ENCODE results near the gene COL27A1. TPM values are rescaled to one million over a fixed set of nuclear protein-coding genes. Genes with fewer than 3 reads are reported as not detected.

COL27A1 gene
- total RNA-seq, 1 experiment from 2014 or later: 12.0 TPM

DNA sequence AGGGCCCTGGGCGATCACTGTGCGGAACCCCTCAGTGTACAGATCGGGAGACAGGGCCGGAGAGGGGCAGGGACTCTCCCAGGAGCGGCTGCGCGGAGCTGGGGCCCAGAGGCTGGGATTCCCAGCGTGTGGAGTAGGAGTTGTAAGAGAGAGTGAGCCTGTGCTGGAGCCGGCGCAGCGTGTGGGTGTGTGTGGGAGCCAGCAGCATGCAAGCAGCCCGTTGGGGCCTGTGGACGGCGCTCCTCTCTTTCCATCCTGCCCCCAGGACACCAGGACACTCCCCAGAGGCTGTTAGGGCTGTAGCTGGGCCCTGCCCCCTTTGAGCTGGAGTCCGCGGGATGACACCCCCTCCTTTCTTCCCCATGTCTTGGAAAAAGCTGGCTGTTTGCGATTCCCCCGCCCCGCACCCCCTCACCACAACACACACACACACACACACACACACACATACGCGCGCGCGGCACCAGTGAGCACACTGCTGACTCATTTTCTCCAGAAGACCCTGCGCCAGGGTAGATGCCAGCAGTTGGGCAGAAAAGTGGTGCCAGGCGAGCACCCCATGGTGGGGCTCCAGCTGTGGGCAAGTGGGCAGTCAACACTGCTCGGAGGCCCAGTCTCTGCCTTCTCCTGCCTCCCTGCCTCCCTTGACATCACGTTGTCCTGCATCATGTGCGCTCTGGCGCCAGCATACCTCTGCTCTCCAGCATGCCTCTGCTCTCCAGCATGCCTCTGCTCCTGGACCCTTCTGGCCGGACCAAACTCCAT, 1.5 kb downstream of the COL27A1 start:
- Histone ChIP-seq H3K9ac (ENCODE audit: low read length) (peak overlapping the region; percentile 28; the same call in 1 of the 2 replicates), H3K9me2 (ENCODE audit: insufficient read depth) (no peaks in the 10 kb centered on the region), H2AFZ (ENCODE audit: low read depth, low read length, poor library complexity, severe bottlenecking) (no peak overlapping the region), H3K9me3 (ENCODE audit: control insufficient read depth in 1 of 2, insufficient read depth in 1 of 2, low read depth in 1 of 2, low read length in 2 of 2) (no peaks in the 10 kb centered on the region), H3K4me3 (replicated peaks in 1 of 2; ENCODE audit: low read depth in 1 of 2, low read length in 2 of 2) (peak overlapping the region; percentile 54 to 62), H3K4me1 (ENCODE audit: control insufficient read depth in 1 of 2, insufficient read depth in 2 of 2, low read length in 2 of 2) (peaks cover 0 to 12% of the 10 kb centered on the region in 2 experiments; a peak in 3 of 4 replicates), H4K20me1 (ENCODE audit: insufficient read depth) (no peaks in the 10 kb centered on the region), H3K36me3 (ENCODE audit: control insufficient read depth in 1 of 2, insufficient read depth in 2 of 2, low read length in 2 of 2) (no peaks in the 10 kb centered on the region), H3K79me2 (ENCODE audit: insufficient read depth, low read length) (no peaks in the 10 kb centered on the region), H3K27me3 (ENCODE audit: insufficient read depth, low read length) (no peaks in the 10 kb centered on the region), H3K27ac (ENCODE audit: low read depth, low read length) (no peak overlapping the region), H3K4me2 (ENCODE audit: low read length) (peak overlapping the region; percentile 84)
- ATAC-seq: no peak
- no peak for DNase-seq (ENCODE audit: low read depth, low spot score)
- POLR2A ChIA-PET: no interaction called here
- no TSS peak for BruUV-seq (replicated peaks)
- RAD21 ChIA-PET (ENCODE audit: low non-redundant PET in 1 of 2, low total read pairs in 2 of 2, uncharacterized antibody in 2 of 2, unreplicated experiment in 2 of 2): no interaction called here
- CTCF ChIA-PET: no interaction called here
- intact Hi-C loops (cut with micrococcal nuclease): no loop called here
- no peak for TF ChIP-seq ELF1 (IDR thresholded peaks at IDR 0.05; ENCODE audit: borderline replicate concordance, low read depth)
- TF ChIP-seq YY1 (IDR thresholded peaks at IDR 0.05; ENCODE audit: extremely low read depth, insufficient replicate concordance, low read depth, low read length): no peak
- no peak for TF ChIP-seq SRF (IDR thresholded peaks at IDR 0.05; ENCODE audit: low read depth)

- H3K27ac ChIP-seq (ENCODE audit: low read depth, low read length): no peak overlapping the region
- peaks cover 0 to 12% of the 10 kb centered on the region in 2 experiments; a peak in 3 of 4 replicates for H3K4me1 ChIP-seq (ENCODE audit: control insufficient read depth in 1 of 2, insufficient read depth in 2 of 2, low read length in 2 of 2)
- H3K9ac ChIP-seq (ENCODE audit: low read length): no peak overlapping the region
- H3K79me2 ChIP-seq (ENCODE audit: insufficient read depth, low read length): no peaks in the 10 kb centered on the region
- TF ChIP-seq, protein P1, sequence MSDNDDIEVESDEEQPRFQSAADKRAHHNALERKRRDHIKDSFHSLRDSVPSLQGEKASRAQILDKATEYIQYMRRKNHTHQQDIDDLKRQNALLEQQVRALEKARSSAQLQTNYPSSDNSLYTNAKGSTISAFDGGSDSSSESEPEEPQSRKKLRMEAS (IDR thresholded peaks at IDR 0.05): no peak
- TF ChIP-seq EZH2phosphoT487 (IDR thresholded peaks at IDR 0.05; ENCODE audit: borderline replicate concordance) (no peak), FOSL1 (IDR thresholded peaks at IDR 0.05; ENCODE audit: low read depth) (no peak)
- no peaks in the 10 kb centered on the region for H4K20me1 ChIP-seq (ENCODE audit: insufficient read depth)
- intact Hi-C loops (cut with micrococcal nuclease): no loop called here
- no peak overlapping the region for H2AFZ ChIP-seq (ENCODE audit: low read depth, low read length, poor library complexity, severe bottlenecking)
- H3K27me3 ChIP-seq (ENCODE audit: insufficient read depth, low read length): no peaks in the 10 kb centered on the region
- H3K36me3 ChIP-seq (ENCODE audit: control insufficient read depth in 1 of 2, insufficient read depth in 2 of 2, low read length in 2 of 2): no peaks in the 10 kb centered on the region
- no peaks in the 10 kb centered on the region for H3K9me3 ChIP-seq (ENCODE audit: control insufficient read depth in 1 of 2, insufficient read depth in 1 of 2, low read depth in 1 of 2, low read length in 2 of 2)
- DNase-seq (ENCODE audit: low read depth, low spot score): no peak
- RAD21 ChIA-PET (ENCODE audit: low non-redundant PET in 1 of 2, low total read pairs in 2 of 2, uncharacterized antibody in 2 of 2, unreplicated experiment in 2 of 2): no interaction called here
- CTCF ChIA-PET: no interaction called here
- BruUV-seq (replicated peaks): no TSS peak
- POLR2A ChIA-PET: no interaction called here
- H3K4me3 ChIP-seq (replicated peaks in 1 of 2; ENCODE audit: low read depth in 1 of 2, low read length in 2 of 2): no peak overlapping the region
- no peak overlapping the region for H3K4me2 ChIP-seq (ENCODE audit: low read length)
- H3K9me2 ChIP-seq (ENCODE audit: insufficient read depth): no peaks in the 10 kb centered on the region
- ATAC-seq: no peak
Observed at GRCh38 chr9:114157516-114158176, 2.3 kb downstream of the COL27A1 start.

Measured in HCT116 (cell line).